Adrenal gland (tissue), 12 donors: Measurements from ENCODE around the gene BRD8. TPM values are rescaled to one million over a fixed set of nuclear protein-coding genes. Genes with fewer than 3 reads are reported as not detected.

Experiments used
- DNase-seq, 7 donors: peaks; one replicate each; pipeline ENCODE4 v3.0.0-alpha.2; 2019 to 2020
- H3K27ac ChIP-seq, 5 donors: fragments of 200-600 bp; sonication (generic) in 4 of 5; 1 replicate in 3 of 5; 2 replicates in 2 of 5; pipeline versions ENCODE4 v1.5.1 to v1.8.0; 2016 to 2020; ENCODE audit warnings: mild to moderate bottlenecking in 1 of 5
- H3K27me3 ChIP-seq: fragments of 200-600 bp; 2 replicates; pipeline ENCODE4 v1.8.0; 2021
- H3K36me3 ChIP-seq, 2 donors: fragments of 200-600 bp; replicated peaks in 1 of 2; 1 replicate in 1 of 2; 2 replicates in 1 of 2; pipeline versions ENCODE4 v1.5.1 to v1.8.0; 2018 to 2022
- H3K4me1 ChIP-seq, 2 donors: fragments of 200-600 bp; replicated peaks in 1 of 2; 1 replicate in 1 of 2; 2 replicates in 1 of 2; pipeline versions ENCODE4 v1.5.1 to v1.8.0; 2018 to 2021
- H3K4me3 ChIP-seq, 4 donors: fragments of 200-600 bp; sonication (generic) in 3 of 4; one replicate each; pipeline ENCODE4 v1.5.1; 2016 to 2018
- H3K9me3 ChIP-seq, 3 donors: fragments of 200-600 bp; sonication (generic) in 1 of 3; replicated peaks in 1 of 3; 1 replicate in 2 of 3; 2 replicates in 1 of 3; pipeline versions ENCODE4 v1.5.1 to v1.8.0; 2016 to 2021
- POLR2A ChIP-seq, 2 donors: fragments of 450-650 bp; IDR thresholded peaks; one replicate each; pipeline ENCODE4 v1.6.1; 2017; ENCODE audit warnings: antibody characterized with exemption in 2 of 2, mild to moderate bottlenecking in 2 of 2, moderate library complexity in 1 of 2
- WGBS, 4 donors: extraction: QIAGEN DNeasy Blood & Tissue Kit in 2 of 4; methylation state at CpG; one replicate each; pipeline versions ENCODE4 v1.1.5 to v1.1.7; 2013 to 2017; 5-methylcytosine and 5-hydroxymethylcytosine counted together
- intact Hi-C, 2 donors: fragments of 100-400 bp; cut with DNase I; formaldehyde crosslinking; loops; one replicate each; pipeline versions ENCODE4 v1.14.1 to v1.15.0; 2022 to 2023
- polyA plus RNA-seq, 3 donors: library from polyadenylated mRNA; stranded (reverse); fragments of 200-250 nt in 2 of 3; fragments of 350-450 nt in 1 of 3; fragmentation: Illumina TruSeq in 1 of 3; extraction: RNeasy Lipid Tissue Mini Kit (QIAGEN cat#74804) in 1 of 3; gene quantifications; one replicate each; pipeline ENCODE4 v1.2.3, GENCODE V29; 2013 to 2014
- total RNA-seq, 9 donors: library from RNA; depleted of rRNA in 4 of 9; stranded (reverse); fragments of >200 nt in 4 of 9; fragments of 120-200 nt in 1 of 9; fragmentation: NEBNext Ultra II Directional in 1 of 9; extraction: Animal tissue kit (Norgen Biotek cat#: 25700) in 1 of 9; gene quantifications; one replicate each; pipeline versions ENCODE4 v1.1.0 to v1.2.4, GENCODE V29; 2013 to 2023
- TF ChIP-seq, protein P1 (sequence below), 6 experiments: fragments of 450-650 bp in 4 of 6; fragments of 200-600 bp in 2 of 6; sonication (generic) in 1 of 6; IDR thresholded peaks; 1 replicate in 5 of 6; 2 replicates in 1 of 6; pipeline versions ENCODE4 v1.5.1 to v1.8.0; 2016 to 2021; ENCODE audit warnings: antibody characterized with exemption in 6 of 6, mild to moderate bottlenecking in 2 of 6, moderate library complexity in 1 of 6
- donor health status: healthy with polysubstance abuse.
- donor health status: Bipolar disorder and iron deficiency.
- donor health status: DM: yes; HTN: yes; CAD: no.
- donor health status: DM: no; HTN: no; CAD: no.
- donor health status: DM: no; HTN: no; CAD: no.
- donor health status: DM: yes; HTN: yes; CAD: no.

BRD8 gene
- total and polyA plus RNA-seq, 12 donors = 16.4 to 74.9 (median 46.9) TPM

DNA sequence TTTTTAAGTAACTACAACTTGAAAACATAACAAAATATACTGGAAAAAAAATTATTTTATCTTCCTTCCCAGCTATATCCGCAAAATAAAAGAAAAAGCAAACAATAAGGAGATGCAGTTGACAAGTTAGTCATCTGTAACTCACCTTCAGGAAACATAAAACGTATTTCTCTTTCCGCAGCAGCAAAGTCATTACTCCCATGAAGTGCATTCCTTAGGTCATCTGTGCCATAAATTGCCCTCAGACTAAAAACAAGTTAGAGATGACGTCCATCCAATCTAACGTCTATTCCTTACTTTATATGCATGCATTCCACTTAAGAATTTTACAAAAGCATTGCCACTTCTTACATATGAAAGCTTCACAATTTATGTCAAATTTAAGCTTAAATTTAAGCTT, 50.1 kb downstream of the BRD8 start:
- WGBS, 4 donors = 55 to 62% (median 59%) methylated on average over 5 of the region's 5 CpGs
- H3K27me3 ChIP-seq = no peaks in the 10 kb centered on the region
- TF ChIP-seq, protein P1, sequence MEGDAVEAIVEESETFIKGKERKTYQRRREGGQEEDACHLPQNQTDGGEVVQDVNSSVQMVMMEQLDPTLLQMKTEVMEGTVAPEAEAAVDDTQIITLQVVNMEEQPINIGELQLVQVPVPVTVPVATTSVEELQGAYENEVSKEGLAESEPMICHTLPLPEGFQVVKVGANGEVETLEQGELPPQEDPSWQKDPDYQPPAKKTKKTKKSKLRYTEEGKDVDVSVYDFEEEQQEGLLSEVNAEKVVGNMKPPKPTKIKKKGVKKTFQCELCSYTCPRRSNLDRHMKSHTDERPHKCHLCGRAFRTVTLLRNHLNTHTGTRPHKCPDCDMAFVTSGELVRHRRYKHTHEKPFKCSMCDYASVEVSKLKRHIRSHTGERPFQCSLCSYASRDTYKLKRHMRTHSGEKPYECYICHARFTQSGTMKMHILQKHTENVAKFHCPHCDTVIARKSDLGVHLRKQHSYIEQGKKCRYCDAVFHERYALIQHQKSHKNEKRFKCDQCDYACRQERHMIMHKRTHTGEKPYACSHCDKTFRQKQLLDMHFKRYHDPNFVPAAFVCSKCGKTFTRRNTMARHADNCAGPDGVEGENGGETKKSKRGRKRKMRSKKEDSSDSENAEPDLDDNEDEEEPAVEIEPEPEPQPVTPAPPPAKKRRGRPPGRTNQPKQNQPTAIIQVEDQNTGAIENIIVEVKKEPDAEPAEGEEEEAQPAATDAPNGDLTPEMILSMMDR (IDR thresholded peaks at IDR 0.05) = no peak
- TF ChIP-seq POLR2A (IDR thresholded peaks at IDR 0.05) = no peak
- H3K36me3 ChIP-seq = no peaks in the 10 kb centered on the region
- intact Hi-C loops = no loop called here
- no peak for DNase-seq
- no peaks in the 10 kb centered on the region for H3K9me3 ChIP-seq
- H3K4me3 ChIP-seq = no peak overlapping the region
- no peak overlapping the region for H3K27ac ChIP-seq
- no peaks in the 10 kb centered on the region for H3K4me1 ChIP-seq

DNA sequence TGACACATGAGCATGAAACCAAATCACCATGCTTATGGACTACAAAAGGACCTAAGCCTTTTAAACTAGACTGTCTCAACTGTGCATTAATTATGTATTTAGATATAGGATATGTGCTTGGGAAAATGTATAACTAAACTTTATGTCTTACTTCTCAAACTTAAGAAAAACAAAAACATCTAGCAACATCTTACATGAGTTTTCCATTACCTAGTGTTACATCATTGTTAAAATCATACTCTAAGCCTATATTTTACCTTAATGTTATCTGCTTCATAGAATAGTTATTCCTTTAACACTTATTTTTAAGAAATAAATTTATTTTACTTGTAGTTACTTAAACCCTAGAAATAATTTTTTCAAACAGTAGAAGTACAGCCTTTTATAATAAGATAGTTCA, 63.2 kb downstream of the BRD8 start:
- no peak for TF ChIP-seq POLR2A (IDR thresholded peaks at IDR 0.05)
- intact Hi-C loops = no loop called here
- H3K4me1 ChIP-seq = no peaks in the 10 kb centered on the region
- no peak overlapping the region for H3K4me3 ChIP-seq
- H3K9me3 ChIP-seq = no peaks in the 10 kb centered on the region
- DNase-seq = no peak
- no peaks in the 10 kb centered on the region for H3K27me3 ChIP-seq
- H3K27ac ChIP-seq = no peak overlapping the region
- H3K36me3 ChIP-seq = no peaks in the 10 kb centered on the region

DNA sequence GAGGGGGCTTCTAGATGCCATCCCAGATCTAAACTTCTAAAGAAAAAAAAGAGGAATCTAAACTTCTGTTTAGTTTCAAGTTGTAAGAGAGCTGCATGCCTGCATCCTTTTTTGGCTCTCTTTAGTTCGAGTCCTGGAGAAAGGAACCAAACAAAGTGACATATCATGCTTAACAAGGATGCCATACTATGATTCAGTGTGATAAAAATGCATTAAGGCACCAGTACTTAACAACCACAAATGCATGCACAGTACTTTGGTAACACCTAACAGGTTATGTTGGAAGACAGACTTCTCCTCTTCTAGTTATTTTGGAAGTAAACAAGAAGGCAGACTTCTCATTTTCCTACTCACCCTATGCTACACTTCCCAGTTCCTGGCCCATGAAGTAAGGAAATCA, 66.5 kb downstream of the BRD8 start:
- DNase-seq = no peak
- TF ChIP-seq POLR2A (IDR thresholded peaks at IDR 0.05) = no peak
- TF ChIP-seq, protein P1 (IDR thresholded peaks at IDR 0.05) = no peak
- intact Hi-C loops = no loop called here
- H3K9me3 ChIP-seq = no peaks in the 10 kb centered on the region
- H3K4me3 ChIP-seq = no peak overlapping the region
- WGBS, 4 donors = 29 to 59% (median 42%) methylated on average over 1 of the region's 1 CpG
- H3K27me3 ChIP-seq = no peaks in the 10 kb centered on the region
- H3K36me3 ChIP-seq = no peaks in the 10 kb centered on the region
- H3K27ac ChIP-seq = no peak overlapping the region
- H3K4me1 ChIP-seq = no peaks in the 10 kb centered on the region

DNA sequence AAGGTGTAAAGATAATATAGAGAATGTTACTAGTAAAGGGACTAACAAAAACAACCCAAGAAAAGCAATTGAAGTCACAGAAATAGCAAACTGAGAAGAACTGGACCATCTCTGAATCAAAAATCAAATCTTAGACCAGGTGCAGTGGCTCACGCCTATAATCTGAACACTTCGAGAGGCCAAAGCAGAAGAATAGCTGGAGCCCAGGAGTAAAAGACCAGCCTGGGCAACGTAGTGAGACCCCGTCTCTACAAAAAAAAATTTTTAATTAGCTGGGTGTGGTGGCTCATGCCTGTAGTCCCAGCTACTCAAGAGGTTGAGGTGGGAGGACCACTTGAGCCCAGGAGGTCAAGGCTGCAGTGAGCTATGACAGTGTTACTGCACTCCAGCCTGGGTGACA, 67.2 kb downstream of the BRD8 start:
- no peaks in the 10 kb centered on the region for H3K4me1 ChIP-seq
- TF ChIP-seq, protein P1 (IDR thresholded peaks at IDR 0.05) = no peak
- no peak for TF ChIP-seq POLR2A (IDR thresholded peaks at IDR 0.05)
- no peak overlapping the region for H3K4me3 ChIP-seq
- H3K27ac ChIP-seq = no peak overlapping the region
- no peaks in the 10 kb centered on the region for H3K36me3 ChIP-seq
- no peak for DNase-seq
- intact Hi-C loops = no loop called here
- WGBS, 4 donors = 72 to 84% (median 79%) methylated on average over 4 of the region's 4 CpGs
- no peaks in the 10 kb centered on the region for H3K27me3 ChIP-seq
- no peaks in the 10 kb centered on the region for H3K9me3 ChIP-seq

DNA sequence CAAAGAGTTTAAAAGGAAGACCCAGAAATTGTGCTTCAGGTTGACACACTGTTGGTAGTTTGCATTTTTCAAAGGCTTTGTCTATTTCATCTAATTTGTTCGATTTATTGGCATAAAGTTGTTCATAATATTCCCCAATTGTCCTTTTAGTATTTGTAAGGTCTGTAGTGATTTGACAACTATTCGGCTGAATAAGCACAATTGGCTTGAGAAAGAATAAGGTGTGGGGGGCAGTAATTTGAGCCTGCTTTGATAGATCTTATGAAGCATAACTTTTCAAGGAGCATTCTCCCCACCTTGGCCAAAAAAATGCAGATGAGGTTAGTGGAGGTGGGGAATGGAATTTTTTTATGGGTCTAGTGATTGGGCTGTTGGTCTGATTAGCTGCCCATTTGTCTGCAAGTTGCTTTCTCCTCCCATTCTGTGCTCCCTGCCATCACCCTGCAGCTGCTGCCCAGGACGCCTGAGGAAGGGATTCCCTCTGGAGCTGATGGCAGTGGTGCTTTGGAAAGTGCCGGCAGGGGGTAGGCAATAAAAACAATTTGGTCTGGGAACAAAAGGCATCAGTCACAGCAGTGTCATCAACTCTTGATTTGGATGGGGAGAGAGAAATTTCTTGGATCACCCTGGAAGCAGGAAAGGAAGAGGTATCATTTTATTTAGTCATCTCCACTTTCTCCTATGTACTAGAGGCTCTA, 68.0 kb downstream of the BRD8 start:
- H3K4me3 ChIP-seq = no peak overlapping the region
- intact Hi-C loops = no loop called here
- WGBS, 4 donors = 64 to 84% (median 71%) methylated on average over 4 of the region's 4 CpGs

More for the DNA sequence above, 68.0 kb downstream of the BRD8 start:
- Histone ChIP-seq H3K36me3 (no peaks in the 10 kb centered on the region), H3K27me3 (no peaks in the 10 kb centered on the region), H3K4me1 (no peaks in the 10 kb centered on the region), H3K9me3 (no peaks in the 10 kb centered on the region), H3K27ac (no peak overlapping the region)
- DNase-seq = no peak
- TF ChIP-seq, protein P1 (IDR thresholded peaks at IDR 0.05) = no peak
